ENCODE results near the gene PPM1E. TPM values are rescaled to one million over a fixed set of nuclear protein-coding genes. Genes with fewer than 3 reads are reported as not detected.
A peak's percentile ranks its signal among the peaks of the same experiment; 100 is the strongest.
"Not testable (repeated sequence)": the region's sequence is repeated elsewhere in the genome, so short reads cannot be mapped to it uniquely, and the experiment has no call there.

PPM1E gene
- total RNA-seq, 6 experiments from 2014 or later, result 0.61 to 1.3 (median 0.97) TPM

GRCh38 chr17:58944166-58944565, 188.5 kb downstream of the PPM1E start:
- no peaks in the 10 kb centered on the region for H3K4me1 ChIP-seq
- no peak for ATAC-seq
- H3K36me3 ChIP-seq, result no peaks in the 10 kb centered on the region
- DNase-seq, result no peak
- H3K27me3 ChIP-seq, result no peaks in the 10 kb centered on the region
- no peaks in the 10 kb centered on the region for H3K9me3 ChIP-seq
- no peak overlapping the region for H3K4me3 ChIP-seq
- WGBS (ENCODE audit: insufficient coverage, low coverage, low lambda C conversion rate, missing lambda C conversion rate), result 91% methylated on average over 2 of the region's 2 CpGs
- no peak overlapping the region for H3K27ac ChIP-seq
- TF ChIP-seq POLR2A (IDR thresholded peaks at IDR 0.05) (no peak), CTCF (IDR thresholded peaks at IDR 0.05) (no peak)
- intact Hi-C loops (cut with DNase I), result no loop called here

- 94% methylated on average over 3 of the region's 3 CpGs for WGBS (ENCODE audit: insufficient coverage, low coverage, low lambda C conversion rate, missing lambda C conversion rate)
- no peak for DNase-seq
- Histone ChIP-seq H3K4me1 (no peaks in the 10 kb centered on the region), H3K4me3 (no peak overlapping the region), H3K27ac (no peak overlapping the region), H3K36me3 (no peaks in the 10 kb centered on the region), H3K27me3 (no peaks in the 10 kb centered on the region), H3K9me3 (peaks cover 0 to 7% (median 0%) of the 10 kb centered on the region in 4 donors)
- TF ChIP-seq CTCF (IDR thresholded peaks at IDR 0.05) (no peak), POLR2A (IDR thresholded peaks at IDR 0.05) (no peak)
- no peak for ATAC-seq
- intact Hi-C loops (cut with DNase I), result no loop called here
Observed at GRCh38 chr17:58947411-58947810, 191.8 kb downstream of the PPM1E start.

GRCh38 chr17:58947824-58948223, 192.2 kb downstream of the PPM1E start:
- no peaks in the 10 kb centered on the region for H3K27me3 ChIP-seq
- DNase-seq (no peak), ATAC-seq (no peak)
- no peak overlapping the region for H3K27ac ChIP-seq
- intact Hi-C loops (cut with DNase I), result no loop called here
- H3K9me3 ChIP-seq, result peaks cover 0 to 7% (median 0%) of the 10 kb centered on the region in 4 donors
- no peaks in the 10 kb centered on the region for H3K36me3 ChIP-seq
- WGBS (ENCODE audit: insufficient coverage, low coverage, low lambda C conversion rate, missing lambda C conversion rate), result 56% methylated on average over 3 of the region's 3 CpGs
- no peak for TF ChIP-seq CTCF (IDR thresholded peaks at IDR 0.05)
- no peak for TF ChIP-seq POLR2A (IDR thresholded peaks at IDR 0.05)
- H3K4me1 ChIP-seq, result no peaks in the 10 kb centered on the region
- no peak overlapping the region for H3K4me3 ChIP-seq

GRCh38 chr17:58954358-58954757, 198.7 kb downstream of the PPM1E start:
- H3K4me3 ChIP-seq; H3K27ac ChIP-seq; H3K4me1 ChIP-seq; intact Hi-C loops (cut with DNase I); H3K36me3 ChIP-seq; H3K27me3 ChIP-seq; DNase-seq; ATAC-seq; H3K9me3 ChIP-seq: not testable (repeated sequence)
- WGBS (ENCODE audit: insufficient coverage, low coverage, low lambda C conversion rate, missing lambda C conversion rate), result 65% methylated on average over 2 of the region's 2 CpGs

GRCh38 chr17:58956997-58957724, 201.5 kb downstream of the PPM1E start:
- Histone ChIP-seq H3K27me3 (no peaks in the 10 kb centered on the region), H3K36me3 (no peaks in the 10 kb centered on the region), H3K27ac (no peak overlapping the region), H3K4me1 (no peaks in the 10 kb centered on the region), H3K4me3 (no peak overlapping the region), H3K9me3 (no peaks in the 10 kb centered on the region)
- TF ChIP-seq CTCF (IDR thresholded peaks at IDR 0.05) (no peak), POLR2A (IDR thresholded peaks at IDR 0.05) (no peak)
- intact Hi-C loops (cut with DNase I), result no loop called here
- 75% methylated on average over 2 of the region's 2 CpGs for WGBS (ENCODE audit: insufficient coverage, low coverage, low lambda C conversion rate, missing lambda C conversion rate)
- peak in 3 of 4 donors; percentile 26 to 74 (median 58) for ATAC-seq
- DNase-seq, result no peak

- DNase-seq; H3K4me3 ChIP-seq; H3K27me3 ChIP-seq; H3K4me1 ChIP-seq; H3K27ac ChIP-seq; H3K36me3 ChIP-seq; intact Hi-C loops (cut with DNase I); H3K9me3 ChIP-seq: not testable (repeated sequence)
- peak in 2 of 4 donors; percentile 20 to 60 for ATAC-seq
- WGBS (ENCODE audit: insufficient coverage, low coverage, low lambda C conversion rate, missing lambda C conversion rate), result 88% methylated on average over 1 of the region's 1 CpG
Observed at GRCh38 chr17:58957725-58958073, 202.0 kb downstream of the PPM1E start.

Data from right lobe of liver (tissue), 6 donors.